ENCODE data around the gene SLC25A42.
"Not testable (repeated sequence)": the region's sequence is repeated elsewhere in the genome, so short reads cannot be mapped to it uniquely, and the experiment has no call there.

SLC25A42 gene

DNA sequence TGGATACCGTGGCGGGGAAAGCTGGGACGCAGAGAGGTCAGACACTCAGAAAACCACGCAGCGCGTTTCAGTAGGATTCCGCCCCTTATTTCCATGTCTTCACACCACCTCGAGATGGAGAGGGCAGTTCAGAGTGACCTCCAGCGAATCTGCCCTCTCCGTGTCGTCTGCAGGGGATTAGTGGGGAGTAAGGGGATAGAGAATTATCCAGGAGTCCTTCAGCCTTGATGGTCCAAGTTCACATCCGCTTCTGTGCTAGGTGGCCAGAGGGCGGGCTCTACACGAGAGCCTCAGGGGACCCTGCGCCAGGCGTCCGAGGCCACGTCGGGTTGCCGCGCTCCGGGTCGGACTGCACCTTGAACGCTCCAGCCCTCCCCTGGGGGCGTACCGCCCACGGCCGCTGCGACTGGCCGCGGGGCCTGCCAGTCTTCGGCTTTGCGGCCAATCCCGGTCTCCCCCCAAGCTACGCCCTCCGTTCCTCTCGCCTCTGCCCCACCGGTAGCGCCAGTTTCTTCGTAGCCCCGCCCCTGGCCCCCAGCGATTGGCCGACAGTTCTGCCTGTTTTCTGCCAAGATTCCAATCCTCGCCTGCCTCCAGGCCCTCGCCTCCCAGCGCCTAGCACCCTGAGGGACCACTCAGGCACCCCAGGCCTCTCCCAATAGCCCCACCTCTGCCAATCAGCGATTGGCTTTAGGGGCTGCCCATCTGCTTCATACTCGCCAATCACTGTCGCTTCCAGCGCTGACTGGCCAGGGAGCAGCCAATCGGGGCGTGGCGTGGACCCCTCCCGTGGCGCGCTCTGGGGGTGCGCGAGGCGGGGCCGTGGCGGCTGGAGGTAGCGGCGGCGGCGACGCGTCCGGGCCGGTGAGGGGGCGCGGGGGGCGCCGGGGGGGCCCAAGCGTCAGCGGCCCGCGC is at the start of gene SLC25A42:
TSS of gene SLC25A42 (plus strand) at position 812 of the 915 bp plus-strand sequence. CDS start 32,131 bp downstream, outside the sequence.
- peak; percentile 95 for DNase-seq

DNA sequence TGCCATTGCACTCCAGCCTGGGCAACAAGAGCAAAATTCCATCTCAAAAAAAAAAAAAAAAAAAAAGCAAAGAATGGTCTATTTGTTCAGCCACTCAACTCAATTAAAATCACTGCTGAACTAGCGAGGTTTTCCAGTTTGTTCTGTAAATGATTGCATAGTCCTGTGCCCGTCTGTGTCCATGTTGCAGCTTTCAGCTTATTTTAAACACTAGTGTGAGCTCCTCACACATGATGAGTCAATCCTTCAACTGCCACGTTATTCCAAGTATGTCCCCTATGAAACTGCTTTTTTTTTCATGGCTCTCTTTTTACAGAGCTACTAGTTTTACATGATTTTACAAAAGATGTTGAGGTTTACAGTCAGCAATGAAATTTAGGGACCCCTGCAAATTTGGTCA is 42.7 kb upstream of the SLC25A42 start:
- no peak for DNase-seq

DNA sequence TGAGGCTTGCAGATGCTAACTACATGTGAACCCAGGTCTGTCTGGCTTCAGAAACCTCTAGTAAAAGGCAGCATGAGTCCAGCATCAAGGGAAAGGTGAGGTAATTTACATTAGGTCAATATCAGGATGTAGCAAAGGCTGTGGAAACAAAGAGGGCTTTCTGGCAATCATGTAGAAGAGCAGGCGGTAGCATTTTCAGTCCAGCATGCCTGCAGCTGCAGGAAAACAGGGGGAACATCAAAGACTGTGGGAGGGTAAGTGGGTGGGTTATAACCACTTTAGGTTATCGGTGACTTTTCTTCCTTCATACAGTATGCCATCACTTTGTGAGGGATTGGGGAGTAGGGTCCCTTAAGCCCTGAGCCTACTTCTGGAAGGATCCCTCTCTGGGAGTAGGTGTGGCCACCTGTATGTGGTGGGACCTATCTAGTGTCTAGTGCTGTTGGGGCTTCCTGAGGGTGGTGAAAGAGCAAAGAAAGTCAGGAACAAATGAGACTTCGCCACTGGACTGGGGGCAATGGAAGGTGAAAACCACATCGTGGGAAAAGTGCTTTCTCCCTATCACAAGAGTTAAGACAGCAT is 41.3 kb upstream of the SLC25A42 start:
- no peak for DNase-seq

DNA sequence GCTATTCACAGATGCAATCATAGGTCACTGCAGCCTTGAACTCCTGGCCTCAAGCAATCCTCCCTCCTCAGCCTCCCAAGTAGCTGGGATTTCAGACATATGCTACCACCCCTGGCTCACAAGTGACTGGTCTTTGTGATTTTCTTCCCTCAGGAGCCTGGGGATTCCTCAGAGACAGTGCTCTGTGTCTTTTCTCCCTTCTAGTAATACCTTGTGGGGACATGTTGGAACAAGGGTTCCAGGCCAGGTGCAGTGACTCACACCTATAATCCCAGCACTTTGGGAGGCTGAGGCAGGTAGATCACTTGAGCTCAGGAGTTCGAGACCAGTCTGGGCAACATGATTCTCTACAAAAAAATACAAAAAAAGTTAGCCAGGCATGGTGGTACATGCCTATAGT is 40.4 kb upstream of the SLC25A42 start:
- DNase-seq: not testable (repeated sequence)

GRCh38 chr19:19025861-19026260 is 37.9 kb upstream of the SLC25A42 start:
- DNase-seq: no peak

GRCh38 chr19:19026299-19026971 is 37.4 kb upstream of the SLC25A42 start:
- no peak for DNase-seq

DNA sequence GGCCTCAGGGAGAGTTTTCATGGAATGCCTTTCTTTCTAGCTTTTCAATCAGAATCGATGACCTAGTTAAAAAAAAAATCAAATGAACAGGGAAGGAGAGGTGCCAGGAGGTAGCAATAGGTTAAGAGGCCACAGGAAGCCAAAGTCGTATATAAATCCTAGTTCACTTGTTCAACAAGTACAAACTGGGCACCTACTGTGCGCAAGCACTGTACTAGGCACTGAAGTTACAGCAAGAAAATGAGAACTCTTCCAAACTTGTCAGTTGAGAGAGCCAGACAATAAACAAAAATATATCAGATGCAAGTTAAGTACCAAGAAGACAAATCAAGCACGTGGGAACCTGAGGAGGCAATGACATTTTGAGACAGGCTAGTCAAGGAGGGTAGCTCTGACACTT is 36.6 kb upstream of the SLC25A42 start:
- DNase-seq: no peak

GRCh38 chr19:19028526-19028925 is 35.3 kb upstream of the SLC25A42 start:
- DNase-seq: no peak

GRCh38 chr19:19031891-19032290 is 31.9 kb upstream of the SLC25A42 start:
- DNase-seq: no peak

GRCh38 chr19:19032420-19033175 is 31.2 kb upstream of the SLC25A42 start:
- DNase-seq: peak; percentile 72

DNA sequence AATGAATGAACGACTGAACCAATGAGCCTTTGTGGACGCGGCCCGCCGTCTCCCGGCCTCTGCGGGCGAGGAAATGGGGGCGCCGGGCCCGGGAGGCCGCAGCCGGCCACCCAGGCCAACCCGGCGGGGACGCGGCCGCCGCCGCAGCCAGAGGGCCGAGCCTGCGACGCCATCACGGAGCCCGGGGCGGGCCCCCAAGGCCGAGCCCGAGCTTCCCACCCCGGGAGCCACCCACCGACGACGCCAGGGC is 30.7 kb upstream of the SLC25A42 start:
- no peak for DNase-seq

DNA sequence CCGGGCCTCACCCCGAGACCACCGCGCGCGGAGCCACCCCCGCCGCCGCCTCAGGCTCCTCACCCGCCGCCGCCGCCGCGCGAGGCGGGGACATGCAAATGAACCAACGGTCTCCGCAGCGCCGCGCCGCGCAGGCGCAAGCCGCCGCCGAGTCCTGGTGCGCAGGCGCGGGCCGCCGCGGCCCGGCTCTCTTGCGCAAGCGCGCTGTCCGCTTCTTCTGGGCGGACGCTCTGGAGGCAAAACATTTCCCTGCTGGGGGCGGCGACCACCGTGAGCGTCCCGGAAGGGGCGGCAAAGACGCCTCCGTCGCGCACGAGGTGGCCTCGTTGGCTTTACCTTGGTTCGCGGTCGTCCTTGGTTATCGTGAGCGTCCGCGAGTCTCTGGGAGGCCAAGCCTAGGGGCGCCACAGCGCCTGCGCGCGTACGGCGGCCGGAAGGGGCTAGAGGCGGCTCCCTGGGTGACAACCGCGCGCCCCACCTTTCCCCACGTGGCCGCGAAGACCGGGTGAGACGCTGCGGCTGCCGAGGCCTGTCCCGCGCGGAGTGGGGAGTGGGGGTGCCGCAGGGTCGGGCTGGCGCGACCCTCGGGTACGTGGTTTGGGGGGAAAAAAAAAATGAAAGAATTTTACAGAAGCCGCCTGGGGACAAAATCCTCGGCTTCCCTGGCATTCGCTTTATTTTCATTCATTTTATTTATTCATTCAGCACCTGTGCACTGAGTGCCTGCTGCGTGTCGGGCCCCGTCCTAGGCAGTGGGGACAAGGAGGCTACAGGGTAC is 30.2 kb upstream of the SLC25A42 start, which contains the start of the genes ARMC6 and SUGP2:
TSS of gene ARMC6 (plus strand) at position 178 of the 778 bp plus-strand sequence. CDS start 607 bp downstream, outside the sequence.
TSS of gene SUGP2 (minus strand) at position 92 of the 778 bp plus-strand sequence. CDS start 2,446 bp downstream, outside the sequence.
- peak; percentile 80 for DNase-seq

GRCh38 chr19:19034204-19034624 is 29.6 kb upstream of the SLC25A42 start:
- peak; percentile 68 for DNase-seq

DNA sequence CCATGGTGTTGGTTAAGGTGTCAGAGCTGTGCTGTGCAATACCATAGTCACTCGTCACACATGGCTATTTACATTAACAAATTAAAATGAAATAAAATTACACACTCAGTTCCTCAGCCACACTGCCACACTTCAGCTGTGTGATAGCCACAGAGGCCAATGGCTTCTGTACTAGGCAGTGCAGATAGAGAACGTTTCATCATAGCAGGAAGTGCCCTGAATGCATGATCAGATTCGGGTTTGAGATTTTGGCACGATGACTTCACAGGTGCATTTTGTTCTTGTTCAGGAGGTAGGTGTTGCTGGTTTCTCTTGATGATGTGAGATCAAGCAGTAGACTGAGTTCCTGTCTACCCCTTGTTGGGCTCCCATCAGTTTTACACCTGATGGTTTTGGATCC is 23.9 kb upstream of the SLC25A42 start:
- no peak for DNase-seq

DNA sequence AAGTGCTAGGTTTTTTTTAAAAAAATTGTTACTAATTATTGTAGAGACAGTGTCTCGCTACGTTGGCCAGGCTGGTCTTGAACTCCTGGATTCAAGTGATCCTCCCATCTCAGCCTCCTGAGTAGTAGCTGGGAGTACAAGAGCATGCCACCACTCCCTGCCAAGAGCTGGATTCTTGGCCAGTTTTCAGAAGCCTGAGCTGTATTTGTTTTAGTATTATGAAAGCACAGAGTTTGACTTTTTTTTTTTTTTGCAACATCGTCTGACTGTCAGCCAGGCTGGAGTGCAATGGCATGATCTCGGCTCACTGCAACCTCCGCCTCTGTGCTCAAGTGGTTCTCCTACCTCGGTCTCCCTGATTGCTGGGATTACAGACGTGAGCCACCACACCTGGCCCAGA is 23.4 kb upstream of the SLC25A42 start:
- no peak for DNase-seq

- DNase-seq: no peak
These were observed 21.0 kb upstream of the SLC25A42 start for GRCh38 chr19:19042732-19043280.

DNA sequence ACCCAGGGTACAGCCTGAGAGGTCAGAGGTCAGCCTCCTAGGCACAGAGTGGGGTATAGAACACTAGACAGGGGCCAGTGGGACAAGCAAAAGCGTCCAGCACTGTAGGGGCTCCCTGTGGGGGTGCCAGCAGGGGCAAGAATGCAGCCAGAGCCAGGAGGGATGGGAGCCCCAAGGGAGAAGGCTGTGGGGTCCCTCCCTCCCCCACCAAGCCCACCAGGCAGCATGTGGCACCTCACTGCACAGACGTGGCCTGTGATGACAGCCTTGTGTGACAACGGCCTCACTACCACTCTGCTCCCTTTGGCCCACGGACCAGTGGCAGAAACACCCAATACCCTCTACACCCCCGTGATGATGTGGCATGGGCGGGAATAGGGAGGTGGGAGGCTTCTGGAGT is 20.3 kb upstream of the SLC25A42 start:
- no peak for DNase-seq

DNA sequence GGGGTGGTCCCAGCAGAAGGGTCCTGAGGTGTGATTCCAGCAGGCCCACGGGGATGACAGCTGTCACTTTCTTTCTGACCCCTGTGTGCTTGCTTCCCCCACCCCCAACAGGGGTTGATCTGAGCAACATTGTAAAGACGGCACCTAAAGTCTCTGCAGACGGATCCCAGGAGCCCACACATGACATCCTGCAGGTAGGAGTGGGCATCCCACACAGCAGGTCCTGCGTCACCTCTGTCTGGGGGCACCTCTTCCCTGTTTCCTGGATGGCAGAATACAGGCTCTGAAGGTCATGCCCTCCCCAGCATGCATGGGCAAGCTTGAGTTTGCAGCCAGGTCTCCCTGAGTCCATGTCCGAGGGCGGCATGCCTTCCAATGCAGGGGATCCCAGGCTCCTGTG is 19.9 kb upstream of the SLC25A42 start:
- DNase-seq: no peak

GRCh38 chr19:19049406-19049805 is 14.4 kb upstream of the SLC25A42 start:
- DNase-seq: no peak

DNA sequence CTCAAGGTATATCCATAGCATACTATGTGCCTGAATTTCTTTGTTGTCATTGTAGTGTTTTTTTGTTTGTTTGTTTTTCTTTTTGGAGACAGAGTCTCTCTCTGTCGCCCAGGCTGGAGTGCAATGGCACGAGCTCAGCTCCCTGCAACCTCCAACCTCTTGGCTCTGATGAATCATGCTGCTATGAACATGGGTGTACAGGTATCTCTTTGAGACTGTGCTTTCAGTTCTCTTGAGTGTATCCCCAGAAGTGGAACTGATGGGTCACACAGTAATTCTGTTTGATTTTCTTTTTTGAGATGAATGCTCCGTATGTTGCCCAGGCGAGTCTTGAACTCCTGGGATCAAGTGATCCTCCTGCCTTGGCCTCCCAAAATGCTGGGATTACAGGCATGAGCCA is 13.7 kb upstream of the SLC25A42 start:
- DNase-seq: no peak

DNA sequence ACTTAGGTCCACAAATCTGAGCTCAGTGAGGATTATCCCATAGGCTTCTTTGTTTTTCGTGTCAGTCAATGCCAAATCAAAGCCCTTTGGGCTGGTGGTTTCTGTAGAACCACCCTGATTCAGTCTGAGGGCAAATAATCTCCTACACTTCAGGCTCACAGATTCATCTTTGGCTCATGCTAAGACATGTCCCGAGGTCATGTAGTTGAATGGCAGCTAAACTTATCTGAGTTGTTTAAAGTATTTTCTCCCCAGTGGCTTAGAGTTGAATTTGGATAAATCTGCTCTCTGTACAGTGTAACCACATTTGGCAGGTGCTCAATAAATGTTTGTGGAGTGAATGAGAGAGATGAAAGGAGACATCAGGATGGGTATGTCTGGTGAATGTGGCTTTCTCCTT is 13.1 kb upstream of the SLC25A42 start:
- no peak for DNase-seq

Data from activated T-cell treated with anti-CD3 and anti-CD28 coated beads for 4 hours (primary cell).